ENCODE data around the gene HCK. TPM values are rescaled to one million over a fixed set of nuclear protein-coding genes. Genes with fewer than 3 reads are reported as not detected.

The HCK gene
- total and polyA plus RNA-seq, 2 donors (not counting 1 experiment from before 2014, with no cell fraction given): not detected

DNA sequence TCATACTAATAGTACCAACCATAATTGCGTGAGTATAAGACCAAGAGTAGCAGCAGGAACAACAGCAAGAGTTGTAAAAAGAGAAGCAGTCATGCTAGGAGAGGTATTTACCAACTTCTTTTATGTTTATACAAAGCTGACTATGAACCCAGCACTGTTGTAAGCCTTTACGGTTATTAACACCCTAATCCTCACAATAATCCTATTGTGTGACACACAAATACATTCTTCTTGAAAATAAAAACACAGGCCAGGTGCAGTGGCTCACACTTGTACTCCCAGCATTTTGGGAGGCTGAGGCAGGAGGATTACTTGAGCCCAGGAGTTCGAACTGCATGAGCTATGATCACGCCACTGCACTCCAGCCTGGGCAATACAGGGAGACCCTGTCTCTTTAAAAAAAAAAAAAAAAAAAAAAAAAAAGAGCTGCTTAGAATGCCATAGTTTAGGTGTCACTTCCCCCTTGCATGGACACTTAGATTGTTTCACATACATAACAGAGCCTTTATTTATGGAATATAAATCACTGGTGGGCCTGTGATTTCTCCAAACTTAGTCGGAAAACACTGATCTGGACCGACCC is 20.2 kb downstream of the HCK start:
- Histone ChIP-seq H3K36me3 (ENCODE audit: control insufficient read depth, insufficient read depth, low read length) (no peaks in the 10 kb centered on the region), H3K27ac (ENCODE audit: insufficient read depth, low read length) (no peak overlapping the region), H4K20me1 (ENCODE audit: control insufficient read depth, extremely low read depth, insufficient read depth, low read length) (no peaks in the 10 kb centered on the region), H3K79me2 (ENCODE audit: control insufficient read depth, insufficient read depth, low read length) (no peaks in the 10 kb centered on the region), H3K9ac (ENCODE audit: insufficient read depth, low read length) (no peak overlapping the region), H3K9me3 (ENCODE audit: control insufficient read depth, insufficient read depth, low read depth, low read length) (no peaks in the 10 kb centered on the region), H3K4me3 (replicated peaks in 1 of 4; ENCODE audit: control extremely low read depth in 1 of 4, insufficient read depth in 1 of 4, low read depth in 3 of 4, low read length in 4 of 4) (no peak overlapping the region), H2AFZ (ENCODE audit: low read length) (no peak overlapping the region), H3K4me1 (ENCODE audit: control insufficient read depth, extremely low read depth, insufficient read depth, low read length) (peaks cover 4% of the 10 kb centered on the region), H3K4me2 (ENCODE audit: extremely low read depth, insufficient read depth, low read length) (no peak overlapping the region), H3K27me3 (ENCODE audit: control insufficient read depth, insufficient read depth, low read length) (peaks cover 5% of the 10 kb centered on the region)
- TF ChIP-seq EZH2 (IDR thresholded peaks at IDR 0.05; ENCODE audit: low read length, missing control alignments): no peak
- TF ChIP-seq, protein P1, sequence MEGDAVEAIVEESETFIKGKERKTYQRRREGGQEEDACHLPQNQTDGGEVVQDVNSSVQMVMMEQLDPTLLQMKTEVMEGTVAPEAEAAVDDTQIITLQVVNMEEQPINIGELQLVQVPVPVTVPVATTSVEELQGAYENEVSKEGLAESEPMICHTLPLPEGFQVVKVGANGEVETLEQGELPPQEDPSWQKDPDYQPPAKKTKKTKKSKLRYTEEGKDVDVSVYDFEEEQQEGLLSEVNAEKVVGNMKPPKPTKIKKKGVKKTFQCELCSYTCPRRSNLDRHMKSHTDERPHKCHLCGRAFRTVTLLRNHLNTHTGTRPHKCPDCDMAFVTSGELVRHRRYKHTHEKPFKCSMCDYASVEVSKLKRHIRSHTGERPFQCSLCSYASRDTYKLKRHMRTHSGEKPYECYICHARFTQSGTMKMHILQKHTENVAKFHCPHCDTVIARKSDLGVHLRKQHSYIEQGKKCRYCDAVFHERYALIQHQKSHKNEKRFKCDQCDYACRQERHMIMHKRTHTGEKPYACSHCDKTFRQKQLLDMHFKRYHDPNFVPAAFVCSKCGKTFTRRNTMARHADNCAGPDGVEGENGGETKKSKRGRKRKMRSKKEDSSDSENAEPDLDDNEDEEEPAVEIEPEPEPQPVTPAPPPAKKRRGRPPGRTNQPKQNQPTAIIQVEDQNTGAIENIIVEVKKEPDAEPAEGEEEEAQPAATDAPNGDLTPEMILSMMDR (conservative IDR thresholded peaks at IDR 0.05 in 1 of 2, IDR thresholded peaks at IDR 0.05 in 1 of 2; ENCODE audit: low read depth in 1 of 2, low read length in 2 of 2): no peak
- peak in 1 of 2 donors; percentile 16 for DNase-seq (ENCODE audit: low read depth in 2 of 2)

DNA sequence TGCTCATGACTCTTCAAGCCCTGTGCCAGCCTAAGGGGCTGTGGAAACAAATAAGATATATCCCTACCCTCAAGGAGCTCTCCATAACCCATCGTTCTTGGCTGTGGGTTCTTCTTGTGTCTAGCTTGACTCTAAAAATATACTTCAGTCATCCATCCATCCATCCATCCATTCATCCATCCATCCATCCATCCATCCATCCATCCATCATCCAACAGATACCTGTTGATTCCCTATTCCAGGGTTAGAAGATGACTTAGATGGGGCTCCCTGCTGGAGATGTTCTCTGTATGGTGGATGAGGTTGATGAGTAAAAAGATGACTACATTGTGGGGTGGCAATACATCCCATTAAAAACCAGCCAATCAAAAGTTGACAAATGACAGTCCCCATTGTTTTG is 23.5 kb downstream of the HCK start:
- Histone ChIP-seq H3K79me2 (ENCODE audit: control insufficient read depth, insufficient read depth, low read length) (no peaks in the 10 kb centered on the region), H3K4me3 (replicated peaks in 1 of 4; ENCODE audit: control extremely low read depth in 1 of 4, insufficient read depth in 1 of 4, low read depth in 3 of 4, low read length in 4 of 4) (no peak overlapping the region), H3K9ac (ENCODE audit: insufficient read depth, low read length) (no peak overlapping the region), H3K4me1 (ENCODE audit: control insufficient read depth, extremely low read depth, insufficient read depth, low read length) (no peaks in the 10 kb centered on the region), H3K9me3 (ENCODE audit: control insufficient read depth, insufficient read depth, low read depth, low read length) (no peaks in the 10 kb centered on the region), H4K20me1 (ENCODE audit: control insufficient read depth, extremely low read depth, insufficient read depth, low read length) (no peaks in the 10 kb centered on the region), H3K36me3 (ENCODE audit: control insufficient read depth, insufficient read depth, low read length) (no peaks in the 10 kb centered on the region), H3K27ac (ENCODE audit: insufficient read depth, low read length) (no peak overlapping the region), H3K27me3 (ENCODE audit: control insufficient read depth, insufficient read depth, low read length) (peaks cover 5% of the 10 kb centered on the region), H3K4me2 (ENCODE audit: extremely low read depth, insufficient read depth, low read length) (no peak overlapping the region), H2AFZ (ENCODE audit: low read length) (no peak overlapping the region)
- no peak for TF ChIP-seq EZH2 (IDR thresholded peaks at IDR 0.05; ENCODE audit: low read length, missing control alignments)
- TF ChIP-seq, protein P1 (conservative IDR thresholded peaks at IDR 0.05 in 1 of 2, IDR thresholded peaks at IDR 0.05 in 1 of 2; ENCODE audit: low read depth in 1 of 2, low read length in 2 of 2): no peak
- no peak for DNase-seq (ENCODE audit: low read depth in 2 of 2)

DNA sequence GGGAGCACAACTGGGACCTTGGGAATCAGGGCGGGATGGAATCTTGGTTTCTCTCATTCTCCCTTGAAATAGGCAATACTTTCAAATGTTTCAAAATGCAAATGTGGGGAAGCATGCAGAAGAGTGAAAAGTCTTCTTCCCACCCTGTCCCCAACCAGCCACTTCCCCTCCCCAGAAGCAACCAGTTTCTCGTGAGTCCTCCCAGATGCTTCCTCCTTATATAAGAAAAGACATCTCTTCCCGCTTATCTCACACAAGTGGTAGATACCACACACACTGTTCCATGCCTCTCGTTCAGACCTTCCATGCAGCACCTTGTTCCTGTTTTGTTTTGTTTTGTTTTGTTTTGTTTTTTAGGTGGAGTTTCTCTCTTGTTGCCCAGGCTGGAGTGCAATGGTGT is 25.1 kb downstream of the HCK start:
- no peaks in the 10 kb centered on the region for H4K20me1 ChIP-seq (ENCODE audit: control insufficient read depth, extremely low read depth, insufficient read depth, low read length)
- TF ChIP-seq, protein P1 (conservative IDR thresholded peaks at IDR 0.05 in 1 of 2, IDR thresholded peaks at IDR 0.05 in 1 of 2; ENCODE audit: low read depth in 1 of 2, low read length in 2 of 2): no peak
- no peak for TF ChIP-seq EZH2 (IDR thresholded peaks at IDR 0.05; ENCODE audit: low read length, missing control alignments)
- H3K4me3 ChIP-seq (replicated peaks in 1 of 4; ENCODE audit: control extremely low read depth in 1 of 4, insufficient read depth in 1 of 4, low read depth in 3 of 4, low read length in 4 of 4): no peak overlapping the region
- peaks cover 9% of the 10 kb centered on the region for H3K27me3 ChIP-seq (ENCODE audit: control insufficient read depth, insufficient read depth, low read length)
- no peak overlapping the region for H3K4me2 ChIP-seq (ENCODE audit: extremely low read depth, insufficient read depth, low read length)
- H3K9ac ChIP-seq (ENCODE audit: insufficient read depth, low read length): no peak overlapping the region
- no peaks in the 10 kb centered on the region for H3K4me1 ChIP-seq (ENCODE audit: control insufficient read depth, extremely low read depth, insufficient read depth, low read length)
- no peaks in the 10 kb centered on the region for H3K9me3 ChIP-seq (ENCODE audit: control insufficient read depth, insufficient read depth, low read depth, low read length)
- H3K36me3 ChIP-seq (ENCODE audit: control insufficient read depth, insufficient read depth, low read length): no peaks in the 10 kb centered on the region
- DNase-seq (ENCODE audit: low read depth in 2 of 2): no peak
- H2AFZ ChIP-seq (ENCODE audit: low read length): no peak overlapping the region
- no peaks in the 10 kb centered on the region for H3K79me2 ChIP-seq (ENCODE audit: control insufficient read depth, insufficient read depth, low read length)
- H3K27ac ChIP-seq (ENCODE audit: insufficient read depth, low read length): no peak overlapping the region
